ENCODE measurements around the gene SPEM3. TPM values are rescaled to one million over a fixed set of nuclear protein-coding genes. Genes with fewer than 3 reads are reported as not detected.

The SPEM3 gene
- total RNA-seq, 1 donor from 2014 or later, result not detected

GRCh38 chr17:7425316-7425715 lies 3.3 kb upstream of the SPEM3 start, which contains the start of gene SPEM2:
TSS of gene SPEM2 (plus strand) at chr17:7425616. CDS start at chr17:7425689, 73 bp downstream.
- Mint-ChIP-seq H3K9me3 (ENCODE audit: low read depth) (no peaks in the 10 kb centered on the region), H3K27ac (ENCODE audit: unreplicated experiment) (no peak within 1 kb of the TSS), H3K4me1 (ENCODE audit: low read depth) (no peaks in the 10 kb centered on the region), H3K36me3 (ENCODE audit: low read depth) (no peaks in the 10 kb centered on the region), H3K27me3 (ENCODE audit: low read depth) (no peaks in the 10 kb centered on the region), H3K4me3 (ENCODE audit: unreplicated experiment) (no peak within 1 kb of the TSS)
- TF ChIP-seq CTCF (IDR thresholded peaks at IDR 0.05), result no peak
- DNase-seq (ENCODE audit: low spot score), result no peak

- DNase-seq (ENCODE audit: low spot score), result no peak
- Mint-ChIP-seq H3K9me3 (ENCODE audit: low read depth) (no peaks in the 10 kb centered on the region), H3K4me1 (ENCODE audit: low read depth) (no peaks in the 10 kb centered on the region), H3K27ac (ENCODE audit: unreplicated experiment) (no peak overlapping the region), H3K4me3 (ENCODE audit: unreplicated experiment) (no peak overlapping the region), H3K36me3 (ENCODE audit: low read depth) (no peaks in the 10 kb centered on the region), H3K27me3 (ENCODE audit: low read depth) (no peaks in the 10 kb centered on the region)
- TF ChIP-seq CTCF (IDR thresholded peaks at IDR 0.05), result no peak
Observed at GRCh38 chr17:7425756-7426155, 2.9 kb upstream of the SPEM3 start.

- Mint-ChIP-seq H3K4me1 (ENCODE audit: low read depth) (no peaks in the 10 kb centered on the region), H3K27ac (ENCODE audit: unreplicated experiment) (no peak overlapping the region), H3K4me3 (ENCODE audit: unreplicated experiment) (no peak overlapping the region), H3K36me3 (ENCODE audit: low read depth) (no peaks in the 10 kb centered on the region), H3K9me3 (ENCODE audit: low read depth) (no peaks in the 10 kb centered on the region), H3K27me3 (ENCODE audit: low read depth) (no peaks in the 10 kb centered on the region)
- no peak for DNase-seq (ENCODE audit: low spot score)
- no peak for TF ChIP-seq CTCF (IDR thresholded peaks at IDR 0.05)
Observed at GRCh38 chr17:7426203-7426863, 2.3 kb upstream of the SPEM3 start.

- no peaks in the 10 kb centered on the region for H3K36me3 Mint-ChIP-seq (ENCODE audit: low read depth)
- no peak for TF ChIP-seq CTCF (IDR thresholded peaks at IDR 0.05)
- no peaks in the 10 kb centered on the region for H3K4me1 Mint-ChIP-seq (ENCODE audit: low read depth)
Observed at GRCh38 chr17:7426896-7427489, 1.7 kb upstream of the SPEM3 start.

GRCh38 chr17:7427549-7427948 lies 1.1 kb upstream of the SPEM3 start:
- no peak overlapping the region for H3K27ac Mint-ChIP-seq (ENCODE audit: unreplicated experiment)
- H3K9me3 Mint-ChIP-seq (ENCODE audit: low read depth), result no peaks in the 10 kb centered on the region
- no peak for TF ChIP-seq CTCF (IDR thresholded peaks at IDR 0.05)
- H3K36me3 Mint-ChIP-seq (ENCODE audit: low read depth), result no peaks in the 10 kb centered on the region
- H3K27me3 Mint-ChIP-seq (ENCODE audit: low read depth), result no peaks in the 10 kb centered on the region
- DNase-seq (ENCODE audit: low spot score), result no peak
- no peaks in the 10 kb centered on the region for H3K4me1 Mint-ChIP-seq (ENCODE audit: low read depth)
- no peak overlapping the region for H3K4me3 Mint-ChIP-seq (ENCODE audit: unreplicated experiment)

More at GRCh38 chr17:7426896-7427489, 1.7 kb upstream of the SPEM3 start:
- H3K9me3 Mint-ChIP-seq (ENCODE audit: low read depth), result no peaks in the 10 kb centered on the region
- no peak overlapping the region for H3K4me3 Mint-ChIP-seq (ENCODE audit: unreplicated experiment)
- no peak overlapping the region for H3K27ac Mint-ChIP-seq (ENCODE audit: unreplicated experiment)
- no peaks in the 10 kb centered on the region for H3K27me3 Mint-ChIP-seq (ENCODE audit: low read depth)
- DNase-seq (ENCODE audit: low spot score), result no peak

Data from chondrocyte (in vitro differentiated cells).